Measurements from ENCODE around the gene HRAS. TPM values are rescaled to one million over a fixed set of nuclear protein-coding genes. Genes with fewer than 3 reads are reported as not detected.

The HRAS gene
- total RNA-seq, 2 experiments from 2014 or later = 23.7 to 23.9 TPM

DNA sequence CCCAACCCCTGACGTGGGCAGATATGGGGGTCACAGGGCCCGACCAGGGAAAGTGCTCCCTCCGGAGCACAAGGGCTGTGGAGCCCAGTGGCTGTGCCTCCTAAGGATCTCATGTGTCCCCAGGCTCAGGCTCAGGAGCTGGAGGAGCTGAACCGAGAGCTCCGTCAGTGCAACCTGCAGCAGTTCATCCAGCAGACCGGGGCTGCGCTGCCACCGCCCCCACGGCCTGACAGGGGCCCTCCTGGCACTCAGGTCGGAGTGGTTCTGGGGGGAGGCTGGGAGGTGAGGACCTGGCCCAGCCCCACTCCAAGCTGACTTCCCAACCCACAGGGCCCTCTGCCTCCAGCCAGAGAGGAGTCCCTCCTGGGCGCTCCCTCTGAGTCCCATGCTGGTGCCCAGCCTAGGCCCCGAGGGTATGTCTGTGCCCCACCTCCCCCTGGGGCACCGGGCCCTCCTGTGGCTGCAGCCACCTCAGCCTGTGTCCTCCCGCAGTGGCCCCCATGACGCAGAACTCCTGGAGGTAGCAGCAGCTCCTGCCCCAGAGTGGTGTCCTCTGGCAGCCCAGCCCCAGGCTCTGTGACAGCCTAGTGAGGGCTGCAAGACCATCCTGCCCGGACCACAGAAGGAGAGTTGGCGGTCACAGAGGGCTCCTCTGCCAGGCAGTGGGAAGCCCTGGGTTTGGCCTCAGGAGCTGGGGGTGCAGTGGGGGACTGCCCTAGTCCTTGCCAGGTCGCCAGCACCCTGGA lies 27.9 kb upstream of the HRAS start:
- Histone ChIP-seq H3K27me3 (ENCODE audit: control insufficient read depth in 1 of 2, insufficient read depth in 2 of 2, low read length in 2 of 2) (no peaks in the 10 kb centered on the region), H3K36me3 (ENCODE audit: insufficient read depth, low read length) (peaks cover 10% of the 10 kb centered on the region), H3K9me3 (ENCODE audit: control insufficient read depth in 1 of 2, insufficient read depth in 1 of 2, low read length in 2 of 2) (no peaks in the 10 kb centered on the region), H3K4me3 (ENCODE audit: low read length) (no peak overlapping the region), H3K4me1 (ENCODE audit: insufficient read depth, low read length) (peaks cover 35% of the 10 kb centered on the region), H3K27ac (ENCODE audit: low read depth in 1 of 2, low read length in 2 of 2) (no peak overlapping the region)
- Mint-ChIP-seq H3K27ac (no peak overlapping the region), H3K4me1 (ENCODE audit: low read depth) (peaks cover 16% of the 10 kb centered on the region), H3K9me3 (no peaks in the 10 kb centered on the region), H3K36me3 (ENCODE audit: low read depth) (peaks cover 9% of the 10 kb centered on the region), H3K4me3 (peak overlapping the region; percentile 48), H3K27me3 (no peaks in the 10 kb centered on the region)
- DNase-seq (no peak), ATAC-seq (ENCODE audit: poor library complexity) (no peak)
- TF ChIP-seq, protein P1, sequence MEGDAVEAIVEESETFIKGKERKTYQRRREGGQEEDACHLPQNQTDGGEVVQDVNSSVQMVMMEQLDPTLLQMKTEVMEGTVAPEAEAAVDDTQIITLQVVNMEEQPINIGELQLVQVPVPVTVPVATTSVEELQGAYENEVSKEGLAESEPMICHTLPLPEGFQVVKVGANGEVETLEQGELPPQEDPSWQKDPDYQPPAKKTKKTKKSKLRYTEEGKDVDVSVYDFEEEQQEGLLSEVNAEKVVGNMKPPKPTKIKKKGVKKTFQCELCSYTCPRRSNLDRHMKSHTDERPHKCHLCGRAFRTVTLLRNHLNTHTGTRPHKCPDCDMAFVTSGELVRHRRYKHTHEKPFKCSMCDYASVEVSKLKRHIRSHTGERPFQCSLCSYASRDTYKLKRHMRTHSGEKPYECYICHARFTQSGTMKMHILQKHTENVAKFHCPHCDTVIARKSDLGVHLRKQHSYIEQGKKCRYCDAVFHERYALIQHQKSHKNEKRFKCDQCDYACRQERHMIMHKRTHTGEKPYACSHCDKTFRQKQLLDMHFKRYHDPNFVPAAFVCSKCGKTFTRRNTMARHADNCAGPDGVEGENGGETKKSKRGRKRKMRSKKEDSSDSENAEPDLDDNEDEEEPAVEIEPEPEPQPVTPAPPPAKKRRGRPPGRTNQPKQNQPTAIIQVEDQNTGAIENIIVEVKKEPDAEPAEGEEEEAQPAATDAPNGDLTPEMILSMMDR (IDR thresholded peaks at IDR 0.05) = no peak
- intact Hi-C loops (cut with DNase I, micrococcal nuclease) = loop anchor here in 1 of 2 experiments (10.0 kb wide), 1 partner anchor 132 kb away; the partner anchor contains the start of genes DEAF1 and TMEM80
- POLR2A ChIA-PET = interaction anchor here (2.1 to 3.9 kb wide), 2 partner anchors 12 kb away, joined by 12 to 25 read pairs; partner anchors contain the start of gene PHRF1
- CTCF ChIA-PET = no interaction called here

DNA sequence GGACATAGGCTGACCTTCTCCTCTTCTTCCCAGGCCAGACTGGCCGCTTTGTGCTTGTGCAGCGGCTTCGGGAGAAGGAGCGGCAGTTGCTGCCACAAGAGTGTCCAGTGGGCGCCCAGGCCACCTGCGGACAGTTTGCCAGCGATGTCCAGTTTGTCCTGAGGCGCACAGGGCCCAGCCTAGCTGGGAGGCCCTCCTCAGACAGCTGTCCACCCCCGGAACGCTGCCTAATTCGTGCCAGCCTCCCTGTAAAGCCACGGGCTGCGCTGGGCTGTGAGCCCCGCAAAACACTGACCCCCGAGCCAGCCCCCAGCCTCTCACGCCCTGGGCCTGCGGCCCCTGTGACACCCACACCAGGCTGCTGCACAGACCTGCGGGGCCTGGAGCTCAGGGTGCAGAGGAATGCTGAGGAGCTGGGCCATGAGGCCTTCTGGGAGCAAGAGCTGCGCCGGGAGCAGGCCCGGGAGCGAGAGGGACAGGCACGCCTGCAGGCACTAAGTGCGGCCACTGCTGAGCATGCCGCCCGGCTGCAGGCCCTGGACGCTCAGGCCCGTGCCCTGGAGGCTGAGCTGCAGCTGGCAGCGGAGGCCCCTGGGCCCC lies 26.8 kb upstream of the HRAS start:
- H3K27me3 ChIP-seq (ENCODE audit: control insufficient read depth in 1 of 2, insufficient read depth in 2 of 2, low read length in 2 of 2) = no peaks in the 10 kb centered on the region
- peak overlapping the region; percentile 60 for H3K4me3 ChIP-seq (ENCODE audit: low read length)
- Mint-ChIP-seq H3K27me3 (no peaks in the 10 kb centered on the region), H3K4me1 (ENCODE audit: low read depth) (peaks cover 13% of the 10 kb centered on the region), H3K27ac (no peak overlapping the region), H3K36me3 (ENCODE audit: low read depth) (peaks cover 9% of the 10 kb centered on the region), H3K9me3 (no peaks in the 10 kb centered on the region), H3K4me3 (peak overlapping the region; percentile 93)
- ChIA-PET CTCF (no interaction called here), POLR2A (interaction anchor here (1.2 to 2.1 kb wide), 3 partner anchors 13 to 184 kb away, joined by 3 to 12 read pairs (median 4); partner anchors contain the start of gene PHRF1)
- no peaks in the 10 kb centered on the region for H3K9me3 ChIP-seq (ENCODE audit: control insufficient read depth in 1 of 2, insufficient read depth in 1 of 2, low read length in 2 of 2)
- H3K4me1 ChIP-seq (ENCODE audit: insufficient read depth, low read length) = peaks cover 33% of the 10 kb centered on the region
- TF ChIP-seq, protein P1 (IDR thresholded peaks at IDR 0.05) = no peak
- ATAC-seq (ENCODE audit: poor library complexity) = no peak
- peaks cover 10% of the 10 kb centered on the region for H3K36me3 ChIP-seq (ENCODE audit: insufficient read depth, low read length)
- peak in 1 of 14 experiments; percentile 38 for DNase-seq
- H3K27ac ChIP-seq (ENCODE audit: low read depth in 1 of 2, low read length in 2 of 2) = no peak overlapping the region
- intact Hi-C loops (cut with DNase I, micrococcal nuclease) = loop anchor here in 1 of 2 experiments (10.0 kb wide), 1 partner anchor 133 kb away; the partner anchor contains the start of genes DEAF1 and TMEM80

DNA sequence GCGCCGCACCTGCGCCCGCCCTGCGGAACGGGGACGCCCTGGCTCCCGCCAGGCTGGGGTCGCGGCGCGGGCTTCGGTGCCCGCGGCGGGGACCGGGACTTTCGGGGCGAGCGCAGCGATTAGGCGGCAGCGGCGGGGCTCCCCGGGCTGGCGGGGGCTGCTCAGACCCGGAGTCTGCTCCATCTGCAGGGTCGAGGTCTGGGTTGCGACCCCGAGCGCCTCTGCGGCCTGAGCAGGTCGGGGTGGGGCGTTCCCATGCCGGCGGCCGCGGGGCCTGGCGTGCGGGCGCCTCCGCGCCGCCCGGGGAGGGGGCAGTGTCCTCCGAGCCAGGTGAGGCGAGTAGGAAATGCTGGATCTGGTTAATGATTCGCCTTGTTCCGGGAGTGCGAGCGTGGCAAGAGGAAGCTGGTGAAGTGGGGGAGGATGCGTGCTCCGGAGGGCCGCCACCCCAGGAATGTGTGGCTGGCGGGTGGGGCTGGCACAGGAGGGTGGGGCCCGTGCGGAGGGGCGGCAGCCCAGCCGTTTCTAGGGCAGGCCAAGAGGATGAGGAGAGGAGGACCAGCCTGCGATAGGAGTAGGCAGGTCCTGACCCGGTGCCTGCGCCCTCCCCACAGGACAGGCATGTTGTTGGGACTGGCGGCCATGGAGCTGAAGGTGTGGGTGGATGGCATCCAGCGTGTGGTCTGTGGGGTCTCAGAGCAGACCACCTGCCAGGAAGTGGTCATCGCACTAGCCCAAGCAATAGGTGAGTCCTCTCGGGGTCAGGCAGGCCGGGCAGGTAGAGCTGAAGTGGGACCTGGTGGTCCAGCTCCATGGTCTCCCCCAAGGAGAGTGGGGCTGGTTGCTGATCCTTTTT lies 26.0 kb upstream of the HRAS start:
- Histone ChIP-seq H3K36me3 (ENCODE audit: insufficient read depth, low read length) (peaks cover 10% of the 10 kb centered on the region), H3K27me3 (ENCODE audit: control insufficient read depth in 1 of 2, insufficient read depth in 2 of 2, low read length in 2 of 2) (no peaks in the 10 kb centered on the region), H3K4me3 (ENCODE audit: low read length) (peak overlapping the region; percentile 60), H3K9me3 (ENCODE audit: control insufficient read depth in 1 of 2, insufficient read depth in 1 of 2, low read length in 2 of 2) (no peaks in the 10 kb centered on the region), H3K27ac (ENCODE audit: low read depth in 1 of 2, low read length in 2 of 2) (peak overlapping the region in 1 of 2 donors; percentile 29), H3K4me1 (ENCODE audit: insufficient read depth, low read length) (peaks cover 36% of the 10 kb centered on the region)
- Mint-ChIP-seq H3K9me3 (no peaks in the 10 kb centered on the region), H3K27me3 (no peaks in the 10 kb centered on the region), H3K4me1 (ENCODE audit: low read depth) (peaks cover 13% of the 10 kb centered on the region), H3K4me3 (peak overlapping the region; percentile 93), H3K36me3 (ENCODE audit: low read depth) (peaks cover 9% of the 10 kb centered on the region), H3K27ac (peak overlapping the region; percentile 29)
- peak; percentile 34 for ATAC-seq (ENCODE audit: poor library complexity)
- intact Hi-C loops (cut with DNase I, micrococcal nuclease) = loop anchor here (1.0 to 10.0 kb wide), 3 partner anchors 13 to 133 kb away; partner anchors contain the start of genes DEAF1 (in 1 of the 2) and TMEM80 (in 1 of the 2)
- DNase-seq = peak in 3 of 14 experiments; percentile 36 to 60 (median 47)
- TF ChIP-seq, protein P1 (IDR thresholded peaks at IDR 0.05) = no peak
- ChIA-PET CTCF (no interaction called here), POLR2A (interaction anchor here (0.9 to 2.1 kb wide), 4 partner anchors 14 to 185 kb away, joined by 3 to 12 read pairs (median 4); partner anchors contain the start of gene PHRF1)

Data from CD4-positive, alpha-beta T cell (primary cell).